GM12874 (cell line): Measurements from ENCODE around the gene RFT1.

Source experiments
- TF ChIP-seq, protein P1 (sequence below): IDR thresholded peaks from 2 replicates; pipeline ENCODE4 v1.5.1; 2011; ENCODE audit warnings: low read depth, mild to moderate bottlenecking, control low read depth, low read length, moderate library complexity; ENCODE audit not compliant: insufficient read depth

The RFT1 gene

DNA sequence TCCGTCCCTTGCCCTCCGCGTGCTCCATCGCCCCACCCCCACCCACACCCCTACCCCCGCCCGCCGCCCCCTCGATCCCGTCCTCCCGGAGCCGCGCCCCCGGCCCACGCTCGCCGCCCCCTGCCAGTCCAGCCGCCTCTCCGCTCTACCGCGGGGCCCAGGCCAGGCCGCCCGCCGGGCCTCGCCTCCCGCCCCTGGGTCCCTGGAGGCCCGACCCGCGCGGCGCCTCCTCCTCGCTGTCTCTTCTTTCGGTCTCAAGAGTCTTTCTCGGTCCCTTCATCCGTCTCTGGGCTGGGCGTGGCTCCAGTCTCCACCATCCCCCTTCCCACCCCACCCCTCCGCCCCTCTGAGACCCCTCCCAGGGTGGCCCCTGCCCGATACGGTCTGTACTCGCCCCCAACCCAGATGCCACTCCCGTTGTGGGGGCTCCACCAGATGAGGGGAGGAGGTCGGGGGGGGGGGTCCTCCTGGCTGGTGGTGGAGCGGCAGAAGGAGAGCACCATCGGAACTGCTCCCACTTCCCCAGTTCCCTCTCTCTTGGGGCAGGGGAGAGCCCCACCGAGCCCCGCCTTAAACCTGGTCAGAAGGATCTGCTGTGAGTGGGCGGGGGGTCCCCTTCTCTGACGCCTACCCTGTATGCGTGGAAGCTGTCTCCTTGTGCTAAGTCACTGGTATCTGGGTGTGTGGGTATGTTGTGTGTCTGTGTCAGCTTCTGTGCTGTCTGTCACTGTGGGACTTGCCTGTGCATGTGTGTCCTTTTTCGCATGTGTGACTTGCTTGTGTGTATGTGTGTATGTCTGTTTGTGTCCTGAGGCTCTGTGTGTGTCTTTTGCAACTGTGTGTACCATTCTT is 31.8 kb upstream of the RFT1 start:
- TF ChIP-seq, protein P1, sequence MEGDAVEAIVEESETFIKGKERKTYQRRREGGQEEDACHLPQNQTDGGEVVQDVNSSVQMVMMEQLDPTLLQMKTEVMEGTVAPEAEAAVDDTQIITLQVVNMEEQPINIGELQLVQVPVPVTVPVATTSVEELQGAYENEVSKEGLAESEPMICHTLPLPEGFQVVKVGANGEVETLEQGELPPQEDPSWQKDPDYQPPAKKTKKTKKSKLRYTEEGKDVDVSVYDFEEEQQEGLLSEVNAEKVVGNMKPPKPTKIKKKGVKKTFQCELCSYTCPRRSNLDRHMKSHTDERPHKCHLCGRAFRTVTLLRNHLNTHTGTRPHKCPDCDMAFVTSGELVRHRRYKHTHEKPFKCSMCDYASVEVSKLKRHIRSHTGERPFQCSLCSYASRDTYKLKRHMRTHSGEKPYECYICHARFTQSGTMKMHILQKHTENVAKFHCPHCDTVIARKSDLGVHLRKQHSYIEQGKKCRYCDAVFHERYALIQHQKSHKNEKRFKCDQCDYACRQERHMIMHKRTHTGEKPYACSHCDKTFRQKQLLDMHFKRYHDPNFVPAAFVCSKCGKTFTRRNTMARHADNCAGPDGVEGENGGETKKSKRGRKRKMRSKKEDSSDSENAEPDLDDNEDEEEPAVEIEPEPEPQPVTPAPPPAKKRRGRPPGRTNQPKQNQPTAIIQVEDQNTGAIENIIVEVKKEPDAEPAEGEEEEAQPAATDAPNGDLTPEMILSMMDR = no peak

DNA sequence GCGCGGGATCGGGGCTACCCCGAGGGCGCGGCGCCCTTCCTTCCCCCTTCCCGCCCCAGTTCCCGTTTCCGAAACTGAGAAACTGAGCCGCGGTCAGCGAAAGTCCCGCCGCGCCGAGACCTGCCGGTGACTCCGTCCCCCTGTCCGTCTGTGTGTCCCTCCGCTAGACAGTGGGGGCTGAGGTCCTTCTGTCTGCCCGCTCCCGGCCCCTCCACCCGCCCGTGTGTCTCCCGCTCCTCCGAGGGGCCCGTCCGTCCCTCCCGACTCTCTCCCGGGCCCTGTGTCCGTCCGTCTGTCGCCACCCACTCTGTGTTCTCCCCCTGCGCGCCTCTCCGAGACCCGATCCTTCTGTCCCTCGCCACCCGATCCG is 31.2 kb upstream of the RFT1 start:
- TF ChIP-seq, protein P1 = no peak

DNA sequence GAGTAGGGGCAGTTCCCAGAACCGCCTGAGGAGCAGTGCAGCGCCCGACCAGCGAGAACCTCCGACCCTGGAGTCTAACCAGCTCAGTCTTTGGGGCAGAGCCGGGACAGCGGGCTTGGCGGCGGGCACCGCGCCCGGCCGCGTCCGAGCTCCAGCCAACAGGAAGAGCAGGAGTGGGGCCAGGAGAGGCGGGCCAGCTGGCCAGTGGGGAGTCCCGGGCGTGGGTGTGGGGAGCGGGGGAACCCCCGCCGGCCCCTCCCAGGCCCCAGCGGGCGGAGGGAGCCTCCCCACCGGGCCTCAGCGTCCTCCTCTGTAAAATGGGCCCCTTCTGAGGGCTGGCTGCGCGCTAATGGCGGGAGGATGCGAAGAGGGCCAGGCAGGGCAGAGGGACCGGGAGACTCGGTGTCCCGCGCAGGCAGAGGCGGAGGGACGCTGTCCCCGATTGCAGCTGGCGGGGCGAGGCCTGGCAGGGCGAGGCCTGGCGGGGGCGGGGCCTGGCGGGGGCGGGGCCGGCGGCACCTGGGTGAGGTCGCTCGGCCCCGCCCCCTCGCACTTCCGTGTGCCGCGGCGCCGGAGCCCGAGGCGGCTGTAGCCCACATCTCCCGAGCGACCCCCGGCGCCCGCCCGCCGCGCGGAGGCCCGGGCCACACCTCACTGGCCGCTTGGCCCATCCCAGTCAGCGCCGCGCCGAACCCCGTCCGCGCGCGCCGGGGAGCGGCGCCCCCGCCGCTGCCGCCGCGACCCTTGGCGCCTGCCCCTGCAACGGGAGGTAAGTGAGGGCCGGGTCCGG is 30.6 kb upstream of the RFT1 start, which contains the start of gene PRKCD:
TSS of gene PRKCD (plus strand) at position 550 of the 790 bp plus-strand sequence. CDS start 17,214 bp downstream, outside the sequence.
- TF ChIP-seq, protein P1 = peak; percentile 66

DNA sequence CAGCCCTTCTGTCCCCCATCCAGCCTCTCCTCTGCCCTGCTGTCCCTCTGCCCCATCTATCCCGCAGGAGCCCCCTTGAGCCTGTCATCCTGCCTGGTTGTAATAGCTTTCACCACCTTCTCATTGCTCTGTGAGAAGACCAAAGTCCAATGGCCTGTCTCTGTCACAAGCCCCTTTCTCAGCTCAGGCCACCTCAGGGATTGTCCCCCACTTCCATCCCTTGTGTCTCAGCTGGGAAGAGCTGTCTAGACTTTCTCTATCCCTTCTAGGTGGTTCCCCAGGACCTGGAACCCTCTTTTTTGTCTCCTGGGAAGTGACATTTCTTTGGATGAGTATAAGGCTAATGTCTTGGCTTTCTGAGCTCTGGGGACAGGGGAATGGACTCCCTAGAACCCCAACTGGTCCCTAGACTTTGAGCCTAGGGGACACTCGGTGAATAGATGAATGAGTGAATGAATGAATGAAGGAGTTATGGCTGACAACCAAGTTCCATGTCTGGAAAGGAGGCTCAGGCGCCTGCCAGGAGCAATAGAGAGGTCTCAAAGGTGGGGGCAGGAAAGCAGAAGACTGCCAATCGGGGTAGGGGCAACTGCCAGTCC is 29.9 kb upstream of the RFT1 start:
- TF ChIP-seq, protein P1 = no peak

DNA sequence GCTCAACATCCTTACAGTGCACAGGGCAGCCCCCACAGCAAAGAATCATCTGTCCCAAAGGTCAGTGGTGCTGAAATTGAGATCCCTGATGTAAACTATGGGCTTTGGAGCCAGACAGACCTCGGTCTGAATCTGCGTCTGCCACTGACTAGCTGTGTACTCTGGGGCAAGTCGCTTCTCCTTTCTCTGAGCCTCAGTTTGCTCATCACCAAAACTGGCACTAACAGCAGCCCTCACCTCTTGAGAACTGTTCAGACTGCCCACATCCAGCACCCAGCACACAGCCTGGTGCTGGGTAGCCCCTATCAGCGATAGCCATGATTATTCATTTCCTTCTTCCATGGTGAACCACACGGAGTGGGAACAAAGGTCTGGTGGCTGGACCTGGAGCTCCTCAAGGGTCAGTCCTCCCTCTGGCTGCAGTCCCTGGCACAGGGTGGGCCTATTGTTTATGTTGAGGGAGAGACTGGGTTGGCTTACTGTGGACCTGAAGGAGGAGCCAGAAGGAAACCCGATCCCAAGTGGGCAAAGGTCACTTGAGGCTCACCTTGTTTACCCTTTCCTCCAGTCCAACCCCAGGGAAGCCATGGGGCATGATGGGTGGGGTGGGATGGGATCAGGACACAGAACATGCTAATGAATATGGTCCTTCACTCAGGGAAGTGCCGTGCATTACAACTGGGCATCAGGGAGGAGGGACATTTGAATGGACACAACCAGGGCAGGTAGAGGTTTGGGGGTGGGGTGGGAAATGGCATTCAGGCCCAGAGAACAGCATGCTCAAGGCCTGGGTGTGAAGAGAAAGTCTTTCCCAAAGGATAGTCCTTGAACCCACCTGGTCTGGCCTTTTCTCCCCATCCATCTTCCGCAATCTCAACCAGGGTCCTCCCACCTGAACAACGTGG is 29.2 kb upstream of the RFT1 start:
- TF ChIP-seq, protein P1 = no peak

- TF ChIP-seq, protein P1 = no peak
Measured at GRCh38 chr3:53158765-53159155, 28.5 kb upstream of the RFT1 start.
